HFF-Myc (cell line): ENCODE results near the gene RAPGEF3.

Experiments used
- DNase-seq: peaks from one replicate; pipeline ENCODE4 v3.0.0-alpha.2; 2011; ENCODE audit warnings: low read depth; ENCODE audit errors: extremely low read depth
- H3K4me3 ChIP-seq: replicated peaks from 2 replicates; pipeline ENCODE4 v1.5.1; 2011; ENCODE audit warnings: low read depth, mild to moderate bottlenecking, control low read depth, low read length
- CTCF ChIP-seq: IDR thresholded peaks from 2 replicates; pipeline ENCODE4 v1.5.1; 2012; ENCODE audit warnings: mild to moderate bottlenecking, low read depth, low read length, control low read depth; ENCODE audit errors: missing control alignments

Gene RAPGEF3

GRCh38 chr12:47785036-47785886 is 26.6 kb upstream of the RAPGEF3 start:
- TF ChIP-seq CTCF = no peak

GRCh38 chr12:47783821-47784819 is 25.4 kb upstream of the RAPGEF3 start:
- TF ChIP-seq CTCF = no peak
- no peak overlapping the region for H3K4me3 ChIP-seq
- no peak for DNase-seq

More at GRCh38 chr12:47785036-47785886, 26.6 kb upstream of the RAPGEF3 start:
- H3K4me3 ChIP-seq = no peak overlapping the region
- no peak for DNase-seq

- no peak overlapping the region for H3K4me3 ChIP-seq
- DNase-seq = no peak
- no peak for TF ChIP-seq CTCF
Observed at GRCh38 chr12:47783024-47783755, 24.5 kb upstream of the RAPGEF3 start.

- no peak for DNase-seq
- H3K4me3 ChIP-seq = no peak overlapping the region
- no peak for TF ChIP-seq CTCF
Observed at GRCh38 chr12:47782372-47782770, 23.7 kb upstream of the RAPGEF3 start.

GRCh38 chr12:47781479-47782371 is 23.0 kb upstream of the RAPGEF3 start:
- H3K4me3 ChIP-seq = no peak overlapping the region
- TF ChIP-seq CTCF = no peak
- DNase-seq = no peak
